Muscle of leg (tissue), 11 donors: ENCODE data around the gene MB21D2. TPM values are rescaled to one million over a fixed set of nuclear protein-coding genes. Genes with fewer than 3 reads are reported as not detected.

Experiments used
- DNase-seq: peaks from one replicate; pipeline ENCODE4 v3.0.0; 2013
- H3K27ac ChIP-seq: one replicate; pipeline ENCODE4 v1.5.1; 2013; ENCODE audit warnings: mild to moderate bottlenecking, low read length, control low read depth
- H3K27me3 ChIP-seq: one replicate; pipeline ENCODE4 v1.6.1; 2013; ENCODE audit warnings: low read length; ENCODE audit not compliant: control insufficient read depth, insufficient read depth
- H3K36me3 ChIP-seq: one replicate; pipeline ENCODE4 v1.6.1; 2013; ENCODE audit warnings: low read length; ENCODE audit not compliant: control insufficient read depth, insufficient read depth
- H3K4me1 ChIP-seq: one replicate; pipeline ENCODE4 v1.6.1; 2013; ENCODE audit warnings: low read length; ENCODE audit not compliant: control insufficient read depth, insufficient read depth
- H3K4me3 ChIP-seq: one replicate; pipeline ENCODE4 v1.5.1; 2013; ENCODE audit warnings: low read length, control low read depth
- H3K9me3 ChIP-seq: replicated peaks from 2 replicates; pipeline ENCODE4 v1.6.1; 2013; ENCODE audit warnings: low read depth, low read length; ENCODE audit not compliant: control insufficient read depth
- WGBS: methylation state at CpG from one replicate; pipeline ENCODE4 v1.1.5; 2013; ENCODE audit warnings: missing lambda C conversion rate; ENCODE audit not compliant: insufficient coverage; 5-methylcytosine and 5-hydroxymethylcytosine counted together
- polyA plus RNA-seq, 8 donors: library from polyadenylated mRNA; unstranded; fragments of 120-200 nt; gene quantifications; one replicate each; pipeline versions ENCODE4 v1.2.1 to v1.2.3, GENCODE V29; 2013; ENCODE audit warnings: inconsistent platforms in 1 of 8, low replicate concordance in 1 of 8; ENCODE audit not compliant: insufficient read length in 8 of 8, insufficient read depth in 1 of 8
- total RNA-seq: library from RNA; stranded (reverse); fragments of 120-200 nt; gene quantifications from one replicate; pipeline ENCODE4 v1.2.4, GENCODE V29; 2013

The MB21D2 gene
- total and polyA plus RNA-seq, 9 donors, result 11.1 to 16.4 (median 15.8) TPM

DNA sequence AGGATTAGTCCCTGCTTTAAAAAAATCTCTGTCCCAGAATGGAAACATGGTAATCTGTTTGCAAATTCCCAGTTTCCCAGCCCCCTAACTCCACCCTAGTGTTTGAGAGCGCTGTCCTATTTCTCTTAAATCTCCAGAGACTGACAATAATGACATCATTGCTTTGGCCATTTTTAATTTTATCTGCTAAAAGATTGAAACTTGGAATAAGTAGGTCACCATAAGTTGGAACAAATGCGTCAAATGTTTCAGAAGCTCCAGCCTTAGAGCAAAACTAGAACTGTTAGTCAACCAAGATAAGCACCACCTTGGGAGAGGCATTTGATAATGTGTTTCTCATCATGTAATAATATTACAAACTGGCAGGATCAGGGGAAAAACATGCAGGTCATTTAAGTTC, 25.7 kb upstream of the MB21D2 start:
- H3K27me3 ChIP-seq, result no peaks in the 10 kb centered on the region
- H3K9me3 ChIP-seq, result no peaks in the 10 kb centered on the region
- H3K36me3 ChIP-seq, result no peaks in the 10 kb centered on the region
- no peaks in the 10 kb centered on the region for H3K4me1 ChIP-seq
- no peak overlapping the region for H3K27ac ChIP-seq
- H3K4me3 ChIP-seq, result no peak overlapping the region
- DNase-seq, result peak; percentile 68
- no CpG with 5 or more reads among the region's 2 CpGs for WGBS

DNA sequence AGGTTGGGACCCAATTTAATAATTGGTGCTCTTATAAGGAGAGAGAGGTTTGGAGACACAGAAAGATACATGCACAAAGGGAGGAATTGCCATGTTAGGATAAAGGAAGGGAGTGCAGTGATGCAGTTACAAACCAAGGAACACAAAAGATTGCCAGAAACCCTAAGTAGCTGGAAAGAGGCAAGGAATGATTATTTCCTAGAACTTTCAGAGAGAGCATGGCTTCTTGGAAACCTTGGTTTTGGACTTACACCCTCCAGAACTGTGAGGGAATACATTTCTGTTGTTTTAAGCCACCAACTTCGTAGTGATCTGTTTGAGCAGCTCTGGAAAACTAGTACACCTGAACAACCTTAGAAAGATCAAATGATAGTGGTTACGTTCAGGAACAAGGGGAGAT, 25.0 kb upstream of the MB21D2 start:
- Histone ChIP-seq H3K27ac (no peak overlapping the region), H3K36me3 (no peaks in the 10 kb centered on the region), H3K4me1 (no peaks in the 10 kb centered on the region), H3K27me3 (no peaks in the 10 kb centered on the region), H3K4me3 (no peak overlapping the region), H3K9me3 (no peaks in the 10 kb centered on the region)
- no peak for DNase-seq
- no CpG with 5 or more reads among the region's 2 CpGs for WGBS

DNA sequence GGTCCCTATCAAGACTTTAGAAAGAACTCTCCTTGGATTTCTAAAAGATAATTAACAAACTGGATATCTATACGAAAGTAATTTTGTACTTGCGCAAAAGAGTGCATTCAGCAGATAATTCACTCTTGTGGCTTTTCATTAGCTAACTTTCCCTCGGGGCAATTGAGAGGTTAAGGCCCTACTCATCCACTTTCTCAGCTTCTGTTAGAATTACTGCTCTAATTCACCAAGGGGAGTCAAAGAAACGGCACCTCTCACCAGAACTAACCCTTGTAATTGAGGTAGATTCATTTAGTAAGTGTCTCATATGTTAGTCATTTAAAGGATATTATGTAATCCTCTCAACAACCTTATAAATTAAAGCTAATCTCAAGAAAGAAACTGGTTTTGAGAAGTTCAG, 22.5 kb upstream of the MB21D2 start:
- Histone ChIP-seq H3K27me3 (no peaks in the 10 kb centered on the region), H3K27ac (no peak overlapping the region), H3K36me3 (no peaks in the 10 kb centered on the region), H3K9me3 (no peaks in the 10 kb centered on the region), H3K4me1 (no peaks in the 10 kb centered on the region), H3K4me3 (no peak overlapping the region)
- DNase-seq, result no peak
- 100% methylated on average over 1 of the region's 4 CpGs for WGBS

DNA sequence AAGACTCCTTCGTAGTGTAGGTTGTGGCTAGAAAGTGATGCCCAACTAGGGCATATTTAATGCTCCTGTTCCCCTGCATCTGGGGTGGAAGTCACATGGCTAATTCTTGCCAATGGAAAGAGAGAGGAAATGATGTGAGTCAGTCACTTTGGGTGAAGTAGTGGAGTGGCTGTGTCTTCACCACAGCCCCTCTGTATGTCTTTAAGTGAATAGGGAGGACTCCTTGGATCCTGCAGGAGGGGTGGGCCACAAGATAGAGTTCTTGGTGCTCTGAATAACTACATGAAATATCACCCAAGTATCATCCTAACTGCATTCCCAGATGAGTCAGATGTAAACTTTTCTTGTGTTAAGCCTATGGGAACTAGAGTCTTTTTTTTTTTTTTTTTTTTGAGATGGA, 17.8 kb upstream of the MB21D2 start:
- Histone ChIP-seq H3K27ac (no peak overlapping the region), H3K4me1 (no peaks in the 10 kb centered on the region), H3K27me3 (no peaks in the 10 kb centered on the region), H3K36me3 (no peaks in the 10 kb centered on the region), H3K4me3 (no peak overlapping the region), H3K9me3 (no peaks in the 10 kb centered on the region)
- no peak for DNase-seq
- 100% methylated on average over 1 of the region's 1 CpG for WGBS

DNA sequence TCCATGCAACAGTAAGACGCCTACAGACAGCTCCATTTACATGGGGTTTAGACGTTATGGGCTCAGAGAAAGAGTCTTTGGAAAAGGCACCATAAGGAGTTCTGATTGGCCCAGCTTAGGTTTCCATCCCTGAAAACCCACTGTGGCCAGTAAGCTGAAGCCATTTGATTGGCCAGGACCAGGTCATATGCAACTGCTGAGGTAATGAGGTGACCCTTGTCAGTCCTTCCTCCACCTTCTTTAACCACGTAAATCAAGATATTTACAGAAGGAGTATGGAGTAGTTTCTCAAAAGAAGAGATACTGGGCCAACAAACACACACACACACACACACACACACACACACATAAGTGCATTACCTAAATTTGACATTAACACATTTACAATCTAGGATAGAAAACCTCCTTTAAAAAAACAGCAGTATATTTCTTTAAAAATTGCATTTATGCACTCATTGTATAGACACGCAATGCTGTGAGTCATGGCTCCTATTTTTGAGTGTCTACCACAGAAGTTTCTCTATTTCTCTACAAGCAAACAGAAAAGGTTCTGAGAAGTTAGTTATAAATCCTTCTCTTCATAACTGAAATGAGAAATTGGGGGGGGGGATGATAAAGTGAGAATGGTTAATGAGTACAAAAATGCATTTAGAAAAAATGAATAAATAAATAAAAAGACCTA, 16.3 kb upstream of the MB21D2 start:
- H3K4me3 ChIP-seq, result no peak overlapping the region
- no peak for DNase-seq
- no peaks in the 10 kb centered on the region for H3K9me3 ChIP-seq
- no peaks in the 10 kb centered on the region for H3K4me1 ChIP-seq
- WGBS, result no CpG with 5 or more reads among the region's 4 CpGs
- no peaks in the 10 kb centered on the region for H3K27me3 ChIP-seq
- H3K36me3 ChIP-seq, result no peaks in the 10 kb centered on the region
- H3K27ac ChIP-seq, result no peak overlapping the region

DNA sequence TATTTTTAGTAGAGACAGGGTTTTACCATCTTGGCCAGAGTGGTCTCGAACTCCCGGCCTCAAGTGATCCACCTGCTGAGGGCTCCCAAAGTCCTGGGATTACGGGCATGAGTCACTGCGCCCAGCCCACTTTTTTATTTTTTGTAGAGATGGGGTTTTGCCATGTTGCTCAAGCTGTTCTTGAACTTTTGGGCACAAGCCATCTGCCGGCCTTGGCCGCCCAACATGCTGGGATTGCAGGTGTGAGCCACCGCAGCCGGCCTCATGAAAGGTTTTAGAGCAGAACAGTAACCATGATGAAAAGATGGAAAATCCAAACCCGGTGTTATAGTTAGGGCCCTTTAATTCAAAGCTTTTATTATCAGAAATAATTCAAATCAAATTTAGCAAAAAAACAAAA, 15.6 kb upstream of the MB21D2 start:
- WGBS, result 89% methylated on average over 7 of the region's 9 CpGs
- no peak overlapping the region for H3K27ac ChIP-seq
- H3K9me3 ChIP-seq, result no peaks in the 10 kb centered on the region
- no peak overlapping the region for H3K4me3 ChIP-seq
- H3K27me3 ChIP-seq, result no peaks in the 10 kb centered on the region
- no peak for DNase-seq
- no peaks in the 10 kb centered on the region for H3K4me1 ChIP-seq
- H3K36me3 ChIP-seq, result no peaks in the 10 kb centered on the region

DNA sequence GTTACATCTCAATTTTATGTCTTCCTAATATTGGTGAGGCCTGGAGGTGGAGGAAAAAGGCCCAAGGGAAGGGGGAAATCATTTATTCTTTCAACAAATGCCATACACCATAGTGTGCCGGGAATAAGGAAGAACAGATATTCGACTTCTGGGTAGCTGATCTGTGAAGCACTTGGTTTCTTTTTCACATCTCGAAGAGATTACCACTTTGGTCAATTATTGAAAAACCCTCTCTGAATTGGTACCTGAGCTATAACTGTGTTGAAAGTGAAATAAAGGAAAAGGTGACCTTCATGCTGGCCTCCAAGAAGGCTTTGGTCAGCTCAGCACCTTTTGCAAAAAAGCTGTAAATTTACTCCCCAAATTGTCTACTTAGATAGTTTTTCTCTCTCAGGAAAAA, 14.2 kb upstream of the MB21D2 start:
- Histone ChIP-seq H3K27me3 (no peaks in the 10 kb centered on the region), H3K9me3 (no peaks in the 10 kb centered on the region), H3K4me3 (no peak overlapping the region), H3K36me3 (no peaks in the 10 kb centered on the region), H3K27ac (no peak overlapping the region), H3K4me1 (no peaks in the 10 kb centered on the region)
- no peak for DNase-seq
- WGBS, result no CpG with 5 or more reads among the region's 3 CpGs

DNA sequence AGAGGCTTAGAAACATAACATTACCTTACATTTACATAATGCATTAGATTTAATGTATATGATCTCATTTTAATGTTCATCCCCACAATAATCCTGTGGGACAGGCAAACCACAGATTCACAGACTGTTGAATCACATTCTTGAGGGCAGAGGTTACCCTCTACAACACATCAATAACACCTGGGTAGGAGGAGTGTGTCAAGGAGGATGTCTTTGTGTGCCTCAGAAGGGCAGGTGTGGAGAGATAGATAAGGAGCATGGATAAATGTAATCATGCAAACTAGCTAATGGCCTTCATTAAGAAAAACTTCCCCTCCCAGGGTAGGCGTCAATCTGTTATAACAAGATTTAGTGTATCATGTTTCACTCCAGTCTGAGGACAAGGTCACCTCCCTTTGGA, 12.9 kb upstream of the MB21D2 start:
- H3K36me3 ChIP-seq, result no peaks in the 10 kb centered on the region
- no peak overlapping the region for H3K4me3 ChIP-seq
- no peaks in the 10 kb centered on the region for H3K4me1 ChIP-seq
- no peaks in the 10 kb centered on the region for H3K27me3 ChIP-seq
- H3K9me3 ChIP-seq, result no peaks in the 10 kb centered on the region
- no peak for DNase-seq
- WGBS, result no CpG with 5 or more reads among the region's 1 CpG
- no peak overlapping the region for H3K27ac ChIP-seq

DNA sequence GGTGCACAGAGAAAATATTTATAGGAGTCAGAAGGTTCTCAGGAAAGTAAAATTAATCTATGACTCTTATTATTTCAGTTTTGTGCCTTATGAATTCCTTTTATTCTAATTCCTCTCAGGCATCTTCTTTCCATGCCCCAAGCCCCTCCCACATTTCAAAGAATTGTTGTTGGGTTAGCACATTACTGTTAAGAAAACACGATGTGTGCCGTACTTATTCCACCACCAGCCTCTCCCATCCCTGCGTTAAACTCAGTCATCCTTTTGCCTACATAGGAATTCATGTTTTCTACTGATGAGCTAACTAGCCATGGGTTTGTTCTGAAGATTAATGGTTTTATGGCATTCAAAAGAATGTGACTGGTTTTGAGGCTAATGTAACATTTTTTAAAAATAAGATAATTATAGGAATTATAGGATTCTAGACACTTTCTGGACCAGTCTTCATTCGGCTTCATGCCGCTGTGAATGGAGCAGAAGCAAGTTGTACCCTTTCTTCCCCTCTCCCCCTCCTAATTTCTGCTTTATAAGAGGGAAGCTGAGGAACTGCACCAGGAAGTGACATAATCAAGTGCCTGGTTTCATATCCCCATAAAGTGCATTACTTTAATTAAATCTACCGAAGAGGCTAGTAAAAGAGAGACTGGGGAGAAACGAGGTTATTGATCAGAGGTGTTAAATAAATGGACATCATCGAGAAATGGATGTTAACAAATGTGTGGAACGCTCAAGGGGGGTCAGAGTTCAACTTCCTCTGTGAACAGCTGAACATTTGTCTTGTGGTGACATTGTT, 12.3 kb upstream of the MB21D2 start:
- no peaks in the 10 kb centered on the region for H3K27me3 ChIP-seq
- no peaks in the 10 kb centered on the region for H3K36me3 ChIP-seq
- no peak overlapping the region for H3K27ac ChIP-seq
- no peaks in the 10 kb centered on the region for H3K9me3 ChIP-seq
- 80% methylated on average over 1 of the region's 9 CpGs for WGBS
- no peak overlapping the region for H3K4me3 ChIP-seq
- no peak for DNase-seq
- no peaks in the 10 kb centered on the region for H3K4me1 ChIP-seq

DNA sequence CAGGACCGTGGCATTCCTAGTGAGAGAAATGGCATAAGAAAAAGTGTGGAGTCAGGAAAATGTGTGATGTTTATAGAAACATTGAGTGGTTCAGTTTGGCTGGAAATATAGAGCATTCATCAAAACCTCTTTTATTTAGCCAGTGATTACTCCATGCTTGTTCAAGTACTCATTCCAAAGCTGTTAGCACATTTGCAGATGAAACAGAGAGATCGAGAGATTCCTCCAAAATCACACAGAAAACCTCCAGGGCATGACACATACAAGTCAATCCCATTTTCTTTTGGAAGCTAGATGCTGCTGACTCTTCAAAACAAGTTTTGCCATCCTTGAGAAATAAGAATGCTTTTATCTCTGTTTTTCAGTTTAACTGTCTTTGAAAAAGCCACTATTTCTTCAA, 11.5 kb upstream of the MB21D2 start:
- no peak for DNase-seq
- no peak overlapping the region for H3K4me3 ChIP-seq
- H3K36me3 ChIP-seq, result no peaks in the 10 kb centered on the region
- H3K9me3 ChIP-seq, result no peaks in the 10 kb centered on the region
- H3K27me3 ChIP-seq, result no peaks in the 10 kb centered on the region
- no peak overlapping the region for H3K27ac ChIP-seq
- H3K4me1 ChIP-seq, result no peaks in the 10 kb centered on the region
- WGBS, result no CpG with 5 or more reads among the region's 2 CpGs
